Eye (tissue), 1 donor: ENCODE measurements around the gene CASZ1.

Experiments used
- DNase-seq: peaks from one replicate; pipeline ENCODE4 v3.0.0-alpha.2; 2015

The CASZ1 gene

GRCh38 chr1:10650556-10651388, 145.7 kb downstream of the CASZ1 start:
- DNase-seq: peak; percentile 78

GRCh38 chr1:10649517-10650201, 146.8 kb downstream of the CASZ1 start:
- DNase-seq: peak; percentile 91

GRCh38 chr1:10648689-10649516, 147.5 kb downstream of the CASZ1 start:
- DNase-seq: peak; percentile 60

- no peak for DNase-seq
Observed at GRCh38 chr1:10647414-10648170, 148.9 kb downstream of the CASZ1 start.

GRCh38 chr1:10646347-10646861, 150.0 kb downstream of the CASZ1 start:
- DNase-seq: peak; percentile 37

- DNase-seq: no peak
Observed at GRCh38 chr1:10644307-10645128, 151.9 kb downstream of the CASZ1 start.

- no peak for DNase-seq
Observed at GRCh38 chr1:10643607-10644306, 152.7 kb downstream of the CASZ1 start.

GRCh38 chr1:10642403-10643080, 153.9 kb downstream of the CASZ1 start:
- no peak for DNase-seq

- no peak for DNase-seq
Observed at GRCh38 chr1:10641976-10642375, 154.5 kb downstream of the CASZ1 start.

- peak; percentile 45 for DNase-seq
Observed at GRCh38 chr1:10640843-10641553, 155.4 kb downstream of the CASZ1 start.

GRCh38 chr1:10639775-10640578, 156.5 kb downstream of the CASZ1 start:
- peak; percentile 98 for DNase-seq

- DNase-seq: peak; percentile 61
Observed at GRCh38 chr1:10639011-10639774, 157.3 kb downstream of the CASZ1 start.

- DNase-seq: no peak
Observed at GRCh38 chr1:10638559-10639005, 157.9 kb downstream of the CASZ1 start.

- no peak for DNase-seq
Observed at GRCh38 chr1:10637834-10638558, 158.4 kb downstream of the CASZ1 start.

GRCh38 chr1:10637400-10637799, 159.0 kb downstream of the CASZ1 start:
- DNase-seq: no peak

- no peak for DNase-seq
Observed at GRCh38 chr1:10635992-10636391, 160.5 kb downstream of the CASZ1 start.
